Left hindlimb (tissue), 1 donor: ENCODE results near the gene ALKBH7.
"Not testable (repeated sequence)": the region's sequence is repeated elsewhere in the genome, so short reads cannot be mapped to it uniquely, and the experiment has no call there.

Source experiments
- DNase-seq: peaks from one replicate; pipeline ENCODE4 v3.0.0-alpha.2; 2018

The ALKBH7 gene

GRCh38 chr19:6373096-6373812 is 660 bp downstream of the ALKBH7 start:
- peak; percentile 100 for DNase-seq

GRCh38 chr19:6373813-6374108 is 1.2 kb downstream of the ALKBH7 start:
- no peak for DNase-seq

- peak; percentile 45 for DNase-seq
Measured at GRCh38 chr19:6374161-6374709, 1.6 kb downstream of the ALKBH7 start.

- DNase-seq = no peak
Measured at GRCh38 chr19:6374711-6375410, 2.3 kb downstream of the ALKBH7 start.

GRCh38 chr19:6375411-6376010 is 2.9 kb downstream of the ALKBH7 start, which contains the start of gene PSPN:
TSS of gene PSPN (minus strand) at chr19:6375933. CDS start at chr19:6375849, 84 bp downstream.
- DNase-seq = no peak

- DNase-seq = no peak
Measured at GRCh38 chr19:6376512-6377190, 4.1 kb downstream of the ALKBH7 start.

GRCh38 chr19:6378041-6378440 is 5.4 kb downstream of the ALKBH7 start:
- peak; percentile 74 for DNase-seq

- DNase-seq = peak; percentile 45
Measured at GRCh38 chr19:6378486-6378885, 5.9 kb downstream of the ALKBH7 start.

GRCh38 chr19:6379744-6380143 is 7.2 kb downstream of the ALKBH7 start:
- DNase-seq = no peak

GRCh38 chr19:6381030-6381750 is 8.6 kb downstream of the ALKBH7 start:
- no peak for DNase-seq

GRCh38 chr19:6383188-6383587 is 10.6 kb downstream of the ALKBH7 start:
- no peak for DNase-seq

- no peak for DNase-seq
Measured at GRCh38 chr19:6384381-6384780, 11.8 kb downstream of the ALKBH7 start.

- no peak for DNase-seq
Measured at GRCh38 chr19:6387372-6387771, 14.8 kb downstream of the ALKBH7 start.

- DNase-seq = no peak
Measured at GRCh38 chr19:6392221-6393073, 19.9 kb downstream of the ALKBH7 start.

GRCh38 chr19:6393074-6393982 is 20.7 kb downstream of the ALKBH7 start, which contains the start of gene GTF2F1:
TSS of gene GTF2F1 (minus strand) at chr19:6393164. CDS start at chr19:6392995, 169 bp downstream.
- DNase-seq = peak; percentile 98

- DNase-seq = no peak
Measured at GRCh38 chr19:6393983-6394412, 21.4 kb downstream of the ALKBH7 start.

GRCh38 chr19:6394831-6395230 is 22.2 kb downstream of the ALKBH7 start:
- no peak for DNase-seq

GRCh38 chr19:6396305-6396704 is 23.7 kb downstream of the ALKBH7 start:
- no peak for DNase-seq

GRCh38 chr19:6400062-6400944 is 27.7 kb downstream of the ALKBH7 start:
- DNase-seq = not testable (repeated sequence)
